Measurements from ENCODE around the gene ZC3H15.

DNA sequence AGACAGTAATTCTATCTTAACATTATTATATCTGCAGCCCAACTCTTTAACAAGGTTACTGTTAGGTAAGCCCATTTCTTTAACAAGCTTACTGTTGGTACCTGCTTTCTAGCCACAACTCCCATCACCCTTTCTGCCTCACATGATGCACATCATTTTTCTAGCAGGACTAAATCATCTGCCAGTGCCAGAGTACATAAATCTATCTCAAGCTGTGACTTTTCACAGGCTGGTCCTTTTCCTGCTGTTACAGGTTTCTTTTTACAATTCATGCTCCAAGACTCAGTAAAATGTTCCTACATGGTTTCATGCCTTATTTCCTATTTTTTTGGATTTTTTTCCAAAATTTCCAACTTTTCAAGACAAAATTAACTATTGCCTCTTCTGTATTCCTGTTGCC lies 30.4 kb upstream of the ZC3H15 start:
- TF ChIP-seq POLR2A (IDR thresholded peaks at IDR 0.05; ENCODE audit: low read depth, low read length) (no peak), POLR2AphosphoS5 (IDR thresholded peaks at IDR 0.05; ENCODE audit: low read depth, low read length) (no peak)

All from GM12891 (cell line).